ENCODE measurements around the gene SMARCAL1.

GRCh38 chr2:216366777-216367471, 45.4 kb upstream of the SMARCAL1 start:
- no peak for TF ChIP-seq CTCF (IDR thresholded peaks at IDR 0.05)
- no peak for TF ChIP-seq POLR2A (IDR thresholded peaks at IDR 0.05)
